WTC11 (cell line): Measurements from ENCODE around the gene DTNB.

Experiments used
- ATF1 ChIP-seq: sonication (generic); formaldehyde crosslinking; IDR thresholded peaks from 2 replicates; pipeline ENCODE4 v1.8.1; 2023; ENCODE audit warnings: mild to moderate bottlenecking, moderate library complexity, missing genetic modification reagents
- CTCF ChIP-seq: fragments of 200-600 bp; IDR thresholded peaks from 2 replicates; pipeline ENCODE4 v1.8.0; 2022; ENCODE audit warnings: antibody characterized with exemption
- FOXP4 ChIP-seq: sonication (generic); formaldehyde crosslinking; IDR thresholded peaks from 2 replicates; pipeline ENCODE4 v1.8.0; 2022; ENCODE audit warnings: mild to moderate bottlenecking, missing genetic modification reagents
- MAX ChIP-seq: sonication (generic); formaldehyde crosslinking; IDR thresholded peaks from 2 replicates; pipeline ENCODE4 v1.8.0; 2022; ENCODE audit warnings: mild to moderate bottlenecking, missing genetic modification reagents
- NFE2L1 ChIP-seq: sonication (generic); formaldehyde crosslinking; IDR thresholded peaks from 2 replicates; pipeline ENCODE4 v1.8.1; 2023; ENCODE audit warnings: missing genetic modification reagents
- NR1H2 ChIP-seq: sonication (generic); formaldehyde crosslinking; IDR thresholded peaks from 2 replicates; pipeline ENCODE4 v1.9.0; 2021; ENCODE audit warnings: mild to moderate bottlenecking, moderate library complexity, missing genetic modification reagents
- TEAD4 ChIP-seq: sonication (generic); formaldehyde crosslinking; IDR thresholded peaks from 2 replicates; pipeline ENCODE4 v1.8.0; 2022; ENCODE audit warnings: mild to moderate bottlenecking, missing genetic modification reagents

GRCh38 chr2:25684577-25685473, 11.4 kb upstream of the DTNB start:
- TF ChIP-seq NR1H2 (no peak), CTCF (no peak), MAX (CRISPR knock-in tag) (no peak), NFE2L1 (no peak), FOXP4 (no peak), ATF1 (CRISPR knock-in tag) (no peak), TEAD4 (CRISPR knock-in tag) (no peak)
